Activated CD4-positive, alpha-beta T cell treated with anti-CD3 and anti-CD28 coated beads, Interleukin-2, amount 50 U/mL, for 4 hours (primary cell): Measurements from ENCODE around the gene FXYD3.
A peak's percentile ranks its signal among the peaks of the same experiment; 100 is the strongest.
"Not testable (repeated sequence)": the region's sequence is repeated elsewhere in the genome, so short reads cannot be mapped to it uniquely, and the experiment has no call there.

Experiments used
- DNase-seq, 2 experiments: peaks; one replicate each; pipeline ENCODE4 v3.0.0-alpha.2; 2020

FXYD3 gene

DNA sequence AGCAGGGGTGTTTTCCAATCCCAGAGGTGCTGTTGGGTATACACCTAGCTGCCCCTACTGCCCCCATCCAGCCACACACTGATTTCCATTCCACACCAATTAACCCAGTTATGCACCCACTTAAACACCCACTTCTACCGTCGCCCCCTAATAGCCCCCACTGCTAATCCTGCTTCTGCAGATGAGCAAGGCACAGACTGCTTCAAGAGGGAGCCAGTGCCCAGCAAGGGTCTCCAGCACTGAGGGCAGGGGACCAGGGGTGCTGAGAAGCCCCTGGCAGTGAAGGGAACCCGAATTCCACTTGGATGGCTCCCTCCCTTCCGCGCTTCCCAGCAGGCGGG is 28.6 kb downstream of the FXYD3 start:
- no peak for DNase-seq

- DNase-seq = no peak
These were observed 29.2 kb downstream of the FXYD3 start for GRCh38 chr19:35144600-35145436.

- DNase-seq = no peak
These were observed 31.3 kb downstream of the FXYD3 start for GRCh38 chr19:35146746-35147459.

DNA sequence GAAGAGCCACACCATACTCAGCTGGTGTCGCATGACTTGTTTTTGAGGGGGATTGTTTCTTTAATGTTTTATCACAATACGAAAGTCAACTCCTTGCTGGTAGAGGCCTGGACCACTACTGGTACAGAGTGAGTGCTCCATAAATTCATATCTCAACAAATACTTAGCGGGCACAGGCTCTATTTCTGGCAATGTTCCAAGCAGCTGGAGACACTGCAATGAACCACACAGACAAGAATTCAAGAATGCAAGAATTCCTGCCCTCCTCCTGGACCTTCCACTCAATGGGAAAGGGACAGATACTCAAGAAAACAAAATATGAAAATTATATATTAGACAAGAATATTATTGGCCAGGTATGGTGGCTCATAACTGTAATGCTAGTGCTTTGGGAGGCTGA is 33.8 kb downstream of the FXYD3 start:
- DNase-seq = no peak

DNA sequence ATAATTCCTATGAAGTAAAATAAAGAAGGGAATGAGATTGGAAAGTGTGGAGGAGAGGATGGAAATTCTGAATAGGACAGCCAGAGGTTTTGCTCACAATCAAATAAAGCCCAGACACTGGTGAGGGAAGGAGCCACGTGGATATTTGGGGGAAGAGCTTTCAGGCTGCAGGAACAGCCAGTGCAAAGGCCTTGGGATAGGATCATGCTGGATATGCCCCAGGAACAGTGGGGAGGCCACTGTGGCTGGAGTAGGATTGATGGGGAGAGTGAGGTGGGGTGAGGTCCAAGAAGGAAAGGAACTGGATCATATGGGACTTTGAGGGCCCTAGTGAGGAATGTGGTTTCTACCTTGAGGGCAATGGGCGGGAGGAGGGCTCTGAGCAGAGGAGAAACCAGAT is 34.8 kb downstream of the FXYD3 start:
- DNase-seq = no peak

GRCh38 chr19:35151273-35152065 is 35.8 kb downstream of the FXYD3 start:
- no peak for DNase-seq

- DNase-seq = not testable (repeated sequence)
These were observed 37.5 kb downstream of the FXYD3 start for GRCh38 chr19:35153129-35153522.

- peak; percentile 75 for DNase-seq
These were observed 38.3 kb downstream of the FXYD3 start for GRCh38 chr19:35153701-35154524.

- peak; percentile 84 to 87 for DNase-seq
These were observed 39.1 kb downstream of the FXYD3 start, which contains the start of gene FXYD5 for GRCh38 chr19:35154525-35155406. Gene FXYD5 (plus strand): TSS chr19:35154735. CDS start chr19:35155551, 816 bp downstream.

DNA sequence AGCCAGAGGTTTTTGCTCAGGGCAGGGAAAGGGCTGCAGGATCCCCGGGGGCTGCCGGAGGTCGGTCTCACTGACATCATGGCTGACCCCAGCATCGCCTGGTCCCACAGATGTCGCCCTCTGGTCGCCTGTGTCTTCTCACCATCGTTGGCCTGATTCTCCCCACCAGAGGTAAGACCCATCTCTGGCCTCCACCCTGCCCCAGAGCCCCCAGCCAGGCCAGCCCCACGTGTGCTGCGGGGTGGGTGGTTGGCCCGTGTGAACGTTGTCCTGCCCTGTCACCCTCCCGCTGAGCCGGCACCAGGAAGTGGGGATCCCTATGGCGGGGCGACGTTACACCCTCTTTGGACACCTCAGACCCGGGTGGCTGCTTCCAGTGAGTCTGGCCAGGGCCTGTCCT is 39.8 kb downstream of the FXYD3 start:
- DNase-seq = peak in 1 of 2 experiments; percentile 8

DNA sequence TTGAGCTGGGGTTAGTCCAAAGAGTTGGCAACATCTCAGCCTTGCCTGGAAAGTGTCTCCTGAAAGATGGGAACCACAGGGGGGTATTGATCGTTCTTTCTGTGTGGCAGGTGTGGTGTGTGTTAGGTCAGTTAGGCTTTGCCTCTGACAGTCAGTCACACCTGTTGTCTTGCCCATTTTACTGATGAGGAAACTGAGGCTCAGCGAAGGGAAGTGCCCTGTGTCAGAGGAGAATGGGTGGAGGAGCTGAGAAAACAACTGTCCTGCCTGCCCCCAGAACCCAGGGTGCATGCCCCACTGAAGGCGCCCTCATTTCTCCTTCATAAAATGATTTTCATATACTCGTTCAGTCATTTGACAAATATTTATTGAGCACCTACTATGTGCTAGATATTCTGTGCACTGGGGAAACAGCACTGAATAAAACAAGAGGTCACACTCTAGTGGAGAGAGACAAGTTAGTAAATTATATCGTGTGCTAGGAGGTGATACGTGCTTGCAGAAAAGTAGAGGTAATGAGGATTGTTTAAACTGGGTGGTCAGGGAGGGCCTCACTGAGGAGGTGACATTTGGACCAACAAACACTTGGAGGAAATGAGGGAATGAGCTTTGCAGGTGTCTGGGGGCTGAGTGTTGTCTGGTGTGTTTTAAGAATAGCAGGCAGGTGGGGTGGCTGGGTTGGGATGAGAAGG is 40.5 kb downstream of the FXYD3 start:
- no peak for DNase-seq

DNA sequence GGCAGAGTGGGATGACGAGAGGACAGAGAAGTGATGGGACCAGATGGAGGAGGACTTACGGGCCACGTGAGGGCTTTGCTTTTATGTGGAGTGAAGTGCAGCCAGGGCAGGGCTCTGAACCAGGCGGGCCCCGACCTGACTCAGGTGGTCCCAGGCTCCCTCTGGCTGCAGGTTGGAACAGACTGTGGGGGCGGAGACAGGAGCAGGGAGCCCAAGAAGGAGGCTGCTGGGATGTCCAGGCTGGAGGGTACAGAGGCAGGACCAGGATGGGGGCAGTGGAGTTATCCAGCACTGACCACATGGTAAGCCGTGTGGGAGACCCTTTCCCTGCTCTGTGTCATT is 41.0 kb downstream of the FXYD3 start:
- no peak for DNase-seq

DNA sequence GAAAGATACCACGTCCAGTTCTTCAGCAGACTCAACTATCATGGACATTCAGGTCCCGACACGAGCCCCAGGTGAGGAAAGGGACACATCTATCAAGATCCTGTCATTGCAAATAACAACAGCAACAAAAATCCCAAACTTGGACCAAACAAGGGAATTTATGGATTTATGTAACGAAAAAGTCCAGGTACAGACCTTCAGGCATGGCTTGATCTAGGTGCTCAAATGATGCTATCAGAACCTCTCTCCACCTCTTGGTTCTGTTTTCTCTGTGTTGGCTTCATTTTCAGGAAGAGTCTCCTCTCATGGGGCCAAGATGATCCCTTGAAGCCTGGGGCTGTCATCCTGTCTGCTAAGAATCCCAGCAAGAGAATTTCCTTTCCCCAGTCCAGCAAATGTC is 41.8 kb downstream of the FXYD3 start:
- no peak for DNase-seq

DNA sequence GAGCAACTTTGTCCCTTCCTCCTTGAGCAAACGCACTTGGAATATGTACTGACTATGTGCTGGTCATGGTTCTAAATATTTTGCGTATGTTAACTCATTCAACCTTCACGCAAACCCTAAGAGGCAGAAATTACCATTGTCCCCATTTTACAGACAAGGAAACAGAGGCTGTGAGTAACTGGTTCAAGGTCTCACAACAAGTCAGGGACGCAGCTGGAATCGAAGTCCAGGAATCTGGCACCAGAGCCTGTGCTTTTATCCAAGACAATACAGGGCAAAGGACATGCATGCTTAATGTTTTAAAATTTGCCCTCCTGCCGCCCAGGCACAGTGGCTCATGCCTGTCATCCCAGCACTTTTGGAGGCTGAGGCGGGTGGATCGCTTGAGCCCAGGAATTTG is 44.0 kb downstream of the FXYD3 start:
- no peak for DNase-seq

DNA sequence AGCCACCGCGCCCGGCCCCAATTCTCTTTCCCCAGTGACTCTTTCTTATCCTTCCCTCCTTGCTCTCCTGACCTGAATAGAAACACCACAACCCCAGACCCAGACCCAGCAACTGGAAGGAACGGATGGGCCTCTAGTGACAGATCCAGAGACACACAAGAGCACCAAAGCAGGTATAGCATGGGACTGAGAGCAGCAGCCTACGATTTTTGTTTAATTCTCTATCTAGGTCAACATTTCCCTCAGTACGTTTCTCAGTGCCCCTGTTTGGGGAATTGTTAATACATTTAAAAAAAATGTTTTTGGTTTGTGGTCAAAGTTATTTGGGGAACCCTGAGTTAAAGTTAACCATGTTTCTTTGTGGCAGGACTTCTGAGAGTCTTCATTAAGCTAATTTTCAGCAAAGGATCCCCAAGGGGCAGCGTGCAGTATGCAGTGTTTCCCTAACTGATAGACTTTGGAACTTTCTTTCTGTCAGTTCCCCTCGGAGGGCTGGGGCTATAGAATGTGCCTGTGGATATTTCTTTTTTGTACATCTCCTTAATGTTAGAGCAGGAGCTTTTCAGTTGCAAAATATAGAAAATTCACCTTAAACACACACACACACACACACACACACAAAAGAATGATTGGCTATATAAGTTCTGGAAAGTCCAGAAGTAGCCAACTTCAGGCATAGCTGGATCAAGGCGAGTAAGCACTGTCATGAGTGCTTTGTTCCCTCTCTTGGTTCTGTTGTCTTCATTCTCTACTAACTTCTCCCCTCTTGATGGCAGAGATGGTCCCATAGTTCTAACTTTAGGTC is 45.2 kb downstream of the FXYD3 start:
- no peak for DNase-seq

- DNase-seq = no peak
These were observed 45.8 kb downstream of the FXYD3 start for GRCh38 chr19:35161434-35161743.

GRCh38 chr19:35162471-35163326 is 47.1 kb downstream of the FXYD3 start:
- DNase-seq = no peak

- no peak for DNase-seq
These were observed 48.8 kb downstream of the FXYD3 start for GRCh38 chr19:35164418-35164817.
